ENCODE results near the gene THBS4. TPM values are rescaled to one million over a fixed set of nuclear protein-coding genes. Genes with fewer than 3 reads are reported as not detected.

Gene THBS4
- total RNA-seq, 1 donor from 2014 or later: 1.5 TPM

GRCh38 chr5:80048084-80048780 is 13.1 kb downstream of the THBS4 start:
- no peak for DNase-seq (ENCODE audit: low spot score)

- no peak for DNase-seq (ENCODE audit: low spot score)
Observed at GRCh38 chr5:80052464-80052863, 17.3 kb downstream of the THBS4 start.

- no peak for DNase-seq (ENCODE audit: low spot score)
Observed at GRCh38 chr5:80054682-80055081, 19.5 kb downstream of the THBS4 start.

GRCh38 chr5:80055491-80056170 is 20.5 kb downstream of the THBS4 start:
- DNase-seq (ENCODE audit: low spot score): no peak

GRCh38 chr5:80057099-80057498 is 22.0 kb downstream of the THBS4 start:
- DNase-seq (ENCODE audit: low spot score): no peak

- no peak for DNase-seq (ENCODE audit: low spot score)
Observed at GRCh38 chr5:80057921-80058320, 22.8 kb downstream of the THBS4 start.

- no peak for DNase-seq (ENCODE audit: low spot score)
Observed at GRCh38 chr5:80059354-80059980, 24.3 kb downstream of the THBS4 start.

GRCh38 chr5:80060966-80061365 is 25.8 kb downstream of the THBS4 start:
- DNase-seq (ENCODE audit: low spot score): no peak

GRCh38 chr5:80061547-80061946 is 26.4 kb downstream of the THBS4 start:
- DNase-seq (ENCODE audit: low spot score): no peak

- DNase-seq (ENCODE audit: low spot score): no peak
Observed at GRCh38 chr5:80064124-80064523, 29.0 kb downstream of the THBS4 start.

- DNase-seq (ENCODE audit: low spot score): no peak
Observed at GRCh38 chr5:80067016-80067415, 31.9 kb downstream of the THBS4 start.

- DNase-seq (ENCODE audit: low spot score): no peak
Observed at GRCh38 chr5:80067531-80068245, 32.5 kb downstream of the THBS4 start.

GRCh38 chr5:80068246-80068636 is 33.1 kb downstream of the THBS4 start:
- DNase-seq (ENCODE audit: low spot score): no peak

GRCh38 chr5:80068775-80069174 is 33.6 kb downstream of the THBS4 start:
- DNase-seq (ENCODE audit: low spot score): no peak

GRCh38 chr5:80069251-80069800 is 34.2 kb downstream of the THBS4 start:
- no peak for DNase-seq (ENCODE audit: low spot score)

GRCh38 chr5:80069918-80070318 is 34.8 kb downstream of the THBS4 start:
- no peak for DNase-seq (ENCODE audit: low spot score)

- DNase-seq (ENCODE audit: low spot score): no peak
Observed at GRCh38 chr5:80070338-80071056, 35.3 kb downstream of the THBS4 start.

GRCh38 chr5:80071510-80072021 is 36.4 kb downstream of the THBS4 start:
- DNase-seq (ENCODE audit: low spot score): no peak

GRCh38 chr5:80072103-80073073 is 37.2 kb downstream of the THBS4 start:
- DNase-seq (ENCODE audit: low spot score): no peak
